Upper lobe of left lung (tissue), 4 donors: ENCODE measurements around the gene CNIH2.

Experiments
- EP300 ChIP-seq, 4 donors: sonication (generic); formaldehyde crosslinking; IDR thresholded peaks; one replicate each; pipeline ENCODE4 v1.5.1; 2017; ENCODE audit warnings: antibody characterized with exemption in 4 of 4, control low read depth in 2 of 4
- POLR2A ChIP-seq, 4 donors: fragments of 450-650 bp; IDR thresholded peaks; one replicate each; pipeline ENCODE4 v1.5.1; 2016 to 2017; ENCODE audit warnings: antibody characterized with exemption in 4 of 4, mild to moderate bottlenecking in 2 of 4

DNA sequence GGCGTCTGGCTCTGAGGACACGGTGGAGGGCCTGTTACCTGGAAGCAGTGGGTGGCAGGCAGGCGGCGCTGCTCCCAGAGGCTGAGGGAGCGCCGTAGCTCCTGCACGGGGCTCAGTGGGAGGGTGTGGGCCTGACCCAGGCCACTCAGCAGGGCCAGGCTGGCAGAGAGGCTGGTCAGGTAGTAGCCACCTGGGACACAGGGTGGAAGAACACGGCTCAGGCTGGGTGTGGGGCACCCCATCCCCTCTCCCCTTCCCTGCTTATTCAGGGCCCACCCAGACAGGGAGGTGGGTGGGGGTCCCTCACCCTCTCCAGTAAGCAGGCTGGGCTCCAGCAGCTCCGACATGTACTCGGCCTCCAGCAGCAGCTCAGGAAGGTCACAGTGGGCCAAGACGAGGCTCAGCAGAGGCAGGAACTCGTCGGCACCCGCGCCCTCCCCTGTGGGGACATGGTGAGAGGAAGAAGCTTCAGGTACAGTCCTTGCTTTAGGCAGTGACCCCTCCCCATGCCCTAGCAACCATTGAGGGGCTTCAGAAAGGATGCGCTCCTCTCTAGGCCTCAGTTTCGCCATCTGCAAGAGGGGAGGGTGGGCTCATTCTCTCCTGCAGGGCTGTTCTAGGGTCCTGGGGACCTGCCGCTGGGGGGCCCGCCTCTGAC lies 55.4 kb downstream of the CNIH2 start:
- TF ChIP-seq EP300 (IDR thresholded peaks at IDR 0.05), result no peak
- no peak for TF ChIP-seq POLR2A (IDR thresholded peaks at IDR 0.05)
